NCI-H187 (cell line): ENCODE measurements around the gene REST.
A peak's percentile ranks its signal among the peaks of the same experiment; 100 is the strongest.
"Not testable (repeated sequence)": the region's sequence is repeated elsewhere in the genome, so short reads cannot be mapped to it uniquely, and the experiment has no call there.

Experiments used
- DNase-seq, 2 experiments: peaks; one replicate each; lab custom pipeline; 2025; lab: John Stamatoyannopoulos, UW

The REST gene

GRCh38 chr4:56909086-56909894 lies 1.6 kb downstream of the REST start:
- no peak for DNase-seq

- no peak for DNase-seq
Measured at GRCh38 chr4:56910172-56910967, 2.7 kb downstream of the REST start.

GRCh38 chr4:56914336-56914735 lies 6.6 kb downstream of the REST start:
- no peak for DNase-seq

DNA sequence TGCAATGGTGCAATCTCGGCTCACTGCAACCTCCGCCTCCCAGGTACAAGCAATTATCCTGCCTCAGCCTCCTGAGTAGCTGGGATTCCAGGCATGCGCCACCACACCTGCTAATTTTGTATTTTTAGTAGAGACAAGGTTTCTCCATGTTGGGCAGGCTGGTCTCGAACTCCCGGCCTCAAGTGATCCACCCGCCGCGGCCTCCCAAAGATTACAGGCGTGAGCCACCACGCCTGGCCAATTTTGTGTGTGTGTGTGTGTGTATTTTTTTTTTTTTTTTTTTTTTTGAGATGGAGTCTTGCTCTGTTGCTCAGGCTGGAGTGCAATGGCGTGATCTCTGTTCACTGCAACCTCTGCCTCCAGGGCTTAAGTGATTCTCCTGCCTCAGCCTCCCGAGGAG lies 7.3 kb downstream of the REST start:
- not testable (repeated sequence) for DNase-seq

DNA sequence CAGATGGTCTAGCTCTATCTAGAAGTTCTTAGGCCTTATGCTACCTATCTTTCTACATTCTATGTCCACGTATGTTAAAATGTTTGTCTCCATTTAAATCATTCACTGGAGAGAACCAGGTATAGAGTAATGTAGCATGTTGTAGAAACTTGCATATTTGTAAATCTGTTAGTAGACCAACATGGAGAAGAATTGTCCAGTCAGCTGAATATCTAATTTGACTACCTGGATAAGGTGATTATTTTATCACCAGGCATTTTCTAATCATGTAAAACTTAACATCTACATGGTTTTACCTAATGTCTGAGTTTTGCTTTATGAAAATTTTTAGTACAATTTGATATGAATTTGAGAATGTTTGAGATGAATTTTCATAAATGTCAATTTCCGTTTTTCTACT lies 19.5 kb downstream of the REST start:
- no peak for DNase-seq

DNA sequence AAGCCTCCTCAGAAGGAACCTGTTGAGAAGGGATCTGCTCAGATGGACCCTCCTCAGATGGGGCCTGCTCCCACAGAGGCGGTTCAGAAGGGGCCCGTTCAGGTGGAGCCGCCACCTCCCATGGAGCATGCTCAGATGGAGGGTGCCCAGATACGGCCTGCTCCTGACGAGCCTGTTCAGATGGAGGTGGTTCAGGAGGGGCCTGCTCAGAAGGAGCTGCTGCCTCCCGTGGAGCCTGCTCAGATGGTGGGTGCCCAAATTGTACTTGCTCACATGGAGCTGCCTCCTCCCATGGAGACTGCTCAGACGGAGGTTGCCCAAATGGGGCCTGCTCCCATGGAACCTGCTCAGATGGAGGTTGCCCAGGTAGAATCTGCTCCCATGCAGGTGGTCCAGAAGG lies 22.9 kb downstream of the REST start:
- no peak for DNase-seq

GRCh38 chr4:56931924-56932323 lies 24.2 kb downstream of the REST start:
- no peak for DNase-seq

GRCh38 chr4:56937262-56937661 lies 29.6 kb downstream of the REST start:
- no peak for DNase-seq

DNA sequence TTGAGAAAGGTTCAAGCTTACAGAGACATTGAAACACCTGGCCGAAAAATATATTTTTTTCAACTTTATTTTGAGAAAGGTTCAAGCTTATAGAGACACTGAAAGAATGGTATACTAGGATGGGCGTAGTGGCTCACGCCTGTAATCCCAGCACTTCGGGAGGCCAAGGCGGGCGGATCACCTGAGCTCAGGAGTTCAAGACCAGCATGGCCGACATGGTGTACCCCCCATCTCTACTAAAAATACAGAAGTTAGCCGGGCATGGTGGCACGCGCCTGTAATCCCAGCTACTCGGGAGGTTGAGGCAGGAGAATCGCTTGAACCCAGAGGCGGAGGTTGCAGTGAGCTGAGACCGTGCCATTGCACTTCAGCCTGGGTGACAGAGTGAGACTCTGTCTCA lies 32.1 kb downstream of the REST start:
- not testable (repeated sequence) for DNase-seq

DNA sequence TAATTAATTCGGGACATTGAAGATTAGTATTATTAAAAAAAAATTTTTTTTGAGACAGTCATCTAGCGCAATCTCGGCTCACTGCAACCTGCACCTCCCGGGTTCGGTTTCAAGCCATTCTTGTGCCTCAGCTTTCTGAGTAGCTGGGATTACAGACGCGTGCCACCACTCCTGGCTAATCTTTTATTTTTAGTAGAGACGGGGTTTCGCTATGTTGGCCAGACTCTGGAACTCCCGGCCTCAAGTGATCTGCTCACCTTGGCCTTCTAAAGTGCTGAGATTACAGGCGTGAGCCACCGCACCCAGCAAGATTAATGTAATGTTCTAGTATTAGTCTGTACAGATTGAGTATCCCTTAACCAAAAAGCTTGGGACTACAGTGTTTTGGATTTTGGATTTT lies 32.7 kb downstream of the REST start:
- DNase-seq = no peak

- DNase-seq = no peak
Measured at GRCh38 chr4:56940971-56941370, 33.3 kb downstream of the REST start.

GRCh38 chr4:56941403-56941802 lies 33.7 kb downstream of the REST start:
- DNase-seq = no peak

DNA sequence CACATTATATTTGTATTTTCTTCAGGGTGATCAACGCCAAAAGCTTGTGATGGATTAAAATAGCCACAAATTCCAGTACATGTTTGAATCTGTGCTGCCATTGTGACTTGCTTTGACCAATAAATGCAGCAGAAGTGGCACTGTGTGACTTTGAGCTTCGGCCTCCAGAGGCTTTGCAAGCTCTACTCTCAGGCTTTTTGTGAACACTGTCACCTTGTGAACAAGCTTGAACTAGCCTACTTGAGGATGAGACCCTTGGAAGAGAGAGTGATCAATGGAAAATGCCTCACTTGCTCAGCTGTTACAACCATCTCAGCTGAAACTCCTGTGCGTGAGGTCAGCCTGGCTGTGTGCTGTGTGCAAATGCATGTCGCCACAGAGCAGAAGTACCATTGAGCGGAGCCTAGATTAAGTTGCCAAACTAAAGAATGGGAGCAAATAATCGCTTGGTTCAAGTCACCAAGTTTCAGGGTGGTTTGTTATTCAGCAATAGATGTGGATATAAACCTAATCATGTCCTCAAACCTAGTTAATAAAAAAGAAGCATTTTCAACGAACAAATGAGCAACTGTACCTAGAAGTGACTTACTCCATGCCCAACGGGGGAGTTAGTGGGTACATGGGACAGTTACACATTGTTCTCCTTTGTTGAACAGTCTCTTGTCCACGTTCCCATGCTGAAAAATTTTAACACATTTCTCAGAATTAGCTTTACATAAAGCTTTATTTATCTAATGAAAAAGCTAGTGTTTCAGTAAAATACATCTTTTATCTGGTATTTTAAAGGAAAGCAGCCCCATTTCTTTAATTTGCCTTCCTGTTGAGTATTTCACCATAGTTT lies 46.2 kb downstream of the REST start:
- no peak for DNase-seq

DNA sequence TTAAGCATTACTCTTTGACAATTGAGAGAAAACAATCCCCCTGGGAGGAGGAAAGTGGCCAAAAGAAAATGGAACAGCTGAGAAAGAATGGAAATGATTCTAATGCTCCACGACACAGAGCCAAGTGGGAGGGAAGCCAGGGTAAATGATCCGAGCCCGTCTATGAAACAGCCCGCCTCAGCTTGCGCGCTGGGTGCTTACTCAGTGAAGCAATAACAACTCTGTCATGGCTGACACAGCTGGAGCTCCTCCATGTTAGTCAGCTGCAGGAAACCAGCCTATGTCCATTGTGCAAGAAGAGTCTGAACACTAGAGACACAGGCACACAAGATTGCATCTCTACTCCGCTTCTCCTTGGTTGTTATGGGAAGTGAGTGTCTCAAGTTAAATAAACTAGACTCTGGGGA lies 50.4 kb downstream of the REST start:
- peak; percentile 27 to 62 for DNase-seq

GRCh38 chr4:56959100-56959499 lies 51.4 kb downstream of the REST start:
- DNase-seq = no peak

GRCh38 chr4:56961107-56961500 lies 53.4 kb downstream of the REST start:
- no peak for DNase-seq

GRCh38 chr4:56971383-56971782 lies 63.7 kb downstream of the REST start:
- no peak for DNase-seq

GRCh38 chr4:56972389-56972788 lies 64.7 kb downstream of the REST start:
- no peak for DNase-seq

GRCh38 chr4:56972809-56973208 lies 65.1 kb downstream of the REST start:
- no peak for DNase-seq

GRCh38 chr4:56973336-56973735 lies 65.6 kb downstream of the REST start:
- no peak for DNase-seq

DNA sequence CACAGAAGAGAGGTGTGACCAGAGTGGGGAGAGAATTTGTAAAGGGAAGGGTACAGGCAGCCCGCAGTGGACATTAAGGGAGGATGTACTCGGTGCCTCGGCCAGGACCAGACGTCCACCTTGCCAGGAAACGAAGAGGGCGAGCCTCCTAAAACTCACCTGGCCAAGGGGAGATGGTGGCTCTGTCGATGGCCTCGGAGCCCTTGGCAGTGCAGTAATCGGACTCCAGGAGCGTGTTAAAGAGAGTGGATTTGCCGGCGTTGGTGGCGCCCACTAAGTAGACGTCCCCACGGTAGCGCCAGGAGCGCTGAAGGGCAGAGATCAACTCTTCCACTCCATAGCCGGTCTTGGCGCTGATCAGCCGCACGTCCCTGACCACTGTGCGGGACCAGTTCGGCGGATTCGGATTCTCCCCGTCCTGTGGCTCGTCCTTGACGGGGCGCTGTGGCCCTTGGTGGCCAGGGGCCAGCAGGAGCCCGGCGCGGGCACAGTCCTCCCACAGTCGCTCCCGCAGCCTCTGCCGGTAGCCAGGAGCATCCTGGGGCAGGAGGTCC lies 68.7 kb downstream of the REST start:
- no peak for DNase-seq

- peak; percentile 26 to 31 for DNase-seq
Measured at GRCh38 chr4:56976837-56977320, 69.2 kb downstream of the REST start.
